HepG2 (cell line): ENCODE results near the gene B3GNT2.

Experiments used
- CREB3 ChIP-seq: sonication (generic); formaldehyde crosslinking; IDR thresholded peaks from 2 replicates; pipeline ENCODE4 v1.5.0; 2020; ENCODE audit warnings: missing genetic modification reagents
- EP300 ChIP-seq, 3 experiments: sonication (generic) in 1 of 3; formaldehyde crosslinking in 1 of 3; IDR thresholded peaks; 2 replicates each; pipeline versions ENCODE4 v1.5.1 to v1.6.1; 2011 to 2020; ENCODE audit warnings: low read depth in 2 of 3, low read length in 2 of 3, borderline replicate concordance in 1 of 3, improper control_type of control experiment in 1 of 3, mild to moderate bottlenecking in 1 of 3, missing genetic modification reagents in 1 of 3, moderate library complexity in 1 of 3
- FOSL1 ChIP-seq: sonication (generic); formaldehyde crosslinking; IDR thresholded peaks from 2 replicates; pipeline ENCODE4 v1.9.0; 2021; ENCODE audit warnings: missing genetic modification reagents, borderline replicate concordance

GRCh38 chr2:62216113-62216512 is 20.2 kb downstream of the B3GNT2 start:
- TF ChIP-seq EP300 (IDR thresholded peaks at IDR 0.05; ENCODE audit: low read depth in 2 of 2, low read length in 2 of 2) (no peak), EP300 (CRISPR knock-in tag; IDR thresholded peaks at IDR 0.05; ENCODE audit: borderline replicate concordance) (no peak), FOSL1 (CRISPR knock-in tag) (no peak), CREB3 (CRISPR knock-in tag) (no peak)
